Endometrial microvascular endothelial cells (primary cell): ENCODE measurements around the gene CELSR3. TPM values are rescaled to one million over a fixed set of nuclear protein-coding genes. Genes with fewer than 3 reads are reported as not detected.

Experiments used
- in situ Hi-C: cut with HindIII; loops from 2 replicates; pipeline ENCODE4 v1.10.0; 2017; ENCODE audit warnings: low sequenced_read_pairs, low pct_unique_long_range_greater_than_20kb; ENCODE audit errors: inconsistent ontology term
- total RNA-seq: library from RNA; depleted of rRNA; stranded (reverse); fragments of >200 nt; gene quantifications from one replicate; pipeline ENCODE4 v1.2.3, GENCODE V29; 2015; ENCODE audit errors: inconsistent ontology term

The CELSR3 gene
- total RNA-seq, 1 donor from 2014 or later = 1.0 TPM

DNA sequence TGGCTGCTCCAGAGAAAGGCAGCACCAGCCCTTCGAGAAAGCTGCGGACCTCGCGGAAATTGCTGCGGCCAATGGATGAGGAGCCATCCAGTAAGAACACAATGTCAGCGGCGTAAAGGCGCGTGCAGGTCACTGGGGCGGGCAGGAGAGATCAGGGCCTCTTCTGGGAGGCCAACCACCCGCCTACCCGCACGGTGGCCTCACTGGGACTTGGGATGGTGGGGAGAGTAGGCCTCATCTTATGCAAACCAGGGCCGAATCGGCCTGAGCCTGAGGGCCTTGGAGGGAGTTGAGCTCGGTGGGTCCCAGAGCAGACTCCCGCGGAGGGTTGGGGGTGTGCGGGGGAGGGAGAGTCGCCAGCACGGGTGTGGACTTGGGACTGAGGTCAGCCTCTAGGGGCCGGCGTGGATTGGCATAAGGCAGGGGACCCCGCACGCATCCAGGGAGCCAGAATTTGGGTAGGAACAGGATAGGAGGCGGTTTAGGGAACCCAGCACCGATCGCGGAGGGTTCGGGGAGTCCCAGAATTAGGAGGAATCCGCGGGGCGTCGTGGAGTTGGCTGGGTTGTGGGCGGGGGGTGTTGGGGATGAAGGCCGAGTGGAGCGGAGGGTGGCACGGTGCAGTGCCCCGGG is 68.2 kb downstream of the CELSR3 start:
- in situ Hi-C loops = no loop called here

DNA sequence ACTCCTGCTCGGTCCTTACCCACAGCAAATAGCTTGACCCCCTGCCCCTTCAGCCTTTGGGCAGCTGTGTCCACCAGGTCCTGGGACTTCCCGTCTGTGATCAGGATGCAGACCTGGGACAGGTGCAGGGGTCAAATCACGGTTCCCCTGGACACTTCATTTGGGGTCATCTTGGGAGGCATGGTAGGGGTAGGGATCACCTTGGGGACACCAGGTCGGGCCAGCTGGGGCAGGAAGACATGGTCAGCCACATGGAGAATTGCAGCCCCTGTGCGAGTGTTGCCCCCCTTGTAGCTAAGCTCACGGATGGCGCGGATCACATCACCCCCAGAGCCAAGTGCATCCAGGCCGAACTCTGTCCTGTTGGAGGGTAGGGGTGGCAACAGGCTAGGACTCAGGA is 69.3 kb downstream of the CELSR3 start:
- in situ Hi-C loops = no loop called here

DNA sequence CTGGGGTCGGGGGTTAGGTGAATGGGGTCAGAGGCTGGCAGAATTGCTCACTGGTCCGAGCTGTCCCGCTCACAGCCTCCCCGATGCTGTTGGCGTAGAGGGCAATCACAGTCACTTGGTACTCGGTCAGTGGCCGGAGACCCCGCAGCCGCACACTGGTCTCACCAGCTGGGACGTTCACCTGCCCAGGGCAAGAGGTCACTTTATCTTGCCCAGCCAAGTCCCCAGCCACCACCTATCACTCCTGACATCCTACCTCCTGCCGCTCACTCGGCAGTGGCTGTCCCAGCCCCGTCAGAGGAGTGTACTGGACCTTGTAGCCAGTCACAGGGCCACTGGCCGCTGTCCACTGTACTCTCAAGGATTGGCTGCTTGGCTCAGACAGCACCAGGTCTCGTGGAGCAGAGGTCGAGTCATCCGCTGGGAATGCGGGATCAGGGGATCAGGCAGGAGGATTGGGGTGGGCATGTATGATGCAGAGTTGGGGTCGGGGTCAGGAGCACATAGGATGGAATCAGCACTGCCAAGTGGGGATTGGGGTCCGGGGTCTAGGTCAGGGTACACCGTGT is 70.1 kb downstream of the CELSR3 start:
- in situ Hi-C loops = no loop called here

DNA sequence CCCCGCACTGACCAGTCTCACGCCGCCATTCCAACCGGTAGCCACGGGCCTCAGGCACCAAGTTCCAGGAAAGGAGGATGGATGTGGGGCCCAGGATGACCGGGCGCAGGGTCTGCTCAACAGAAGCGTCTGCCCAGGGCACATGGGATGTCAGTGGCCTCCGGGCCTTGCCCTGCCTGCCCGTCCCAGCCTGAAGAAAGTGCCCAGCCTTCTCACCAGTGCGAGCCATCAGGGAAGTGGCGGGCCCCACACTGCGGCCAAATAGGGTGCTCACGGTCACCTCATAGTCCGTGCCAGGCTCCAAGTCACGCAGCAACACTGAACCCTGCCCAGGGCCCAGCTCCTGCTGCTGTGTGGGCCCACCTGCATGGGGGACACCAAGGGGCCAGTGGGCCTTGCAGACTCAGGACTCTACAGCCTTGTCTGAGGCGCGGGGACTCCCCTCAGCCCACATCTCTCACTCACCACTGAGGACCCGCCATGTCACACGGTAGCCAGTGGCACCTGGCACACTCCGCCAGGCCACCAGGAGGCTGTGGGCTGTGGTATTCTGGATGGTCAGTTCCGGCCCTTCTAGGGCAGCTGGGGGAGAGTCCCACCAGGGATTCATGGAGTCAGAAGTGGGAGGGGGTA is 70.7 kb downstream of the CELSR3 start:
- in situ Hi-C loops = no loop called here

DNA sequence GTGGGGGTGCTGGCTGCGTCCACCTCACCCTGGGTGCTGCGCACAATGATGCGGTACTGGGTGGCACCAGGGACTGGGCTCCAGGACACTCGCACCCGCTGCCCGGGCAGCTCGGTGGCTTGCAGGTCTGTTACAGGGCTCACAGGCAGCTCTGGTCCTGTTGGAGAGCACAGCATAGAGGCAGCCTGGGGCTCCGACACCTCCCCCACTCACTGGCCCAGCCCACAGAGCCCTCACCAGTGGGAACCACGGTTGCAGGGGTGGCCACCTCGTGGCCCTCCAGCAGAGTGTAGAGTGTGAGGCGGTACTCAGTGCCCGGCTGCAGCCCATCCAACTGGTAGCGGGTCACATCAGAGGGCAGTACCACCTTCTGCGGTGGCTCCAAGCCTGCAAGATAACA is 71.2 kb downstream of the CELSR3 start:
- in situ Hi-C loops = no loop called here

GRCh38 chr3:48588230-48588629 is 74.5 kb downstream of the CELSR3 start:
- in situ Hi-C loops = no loop called here

DNA sequence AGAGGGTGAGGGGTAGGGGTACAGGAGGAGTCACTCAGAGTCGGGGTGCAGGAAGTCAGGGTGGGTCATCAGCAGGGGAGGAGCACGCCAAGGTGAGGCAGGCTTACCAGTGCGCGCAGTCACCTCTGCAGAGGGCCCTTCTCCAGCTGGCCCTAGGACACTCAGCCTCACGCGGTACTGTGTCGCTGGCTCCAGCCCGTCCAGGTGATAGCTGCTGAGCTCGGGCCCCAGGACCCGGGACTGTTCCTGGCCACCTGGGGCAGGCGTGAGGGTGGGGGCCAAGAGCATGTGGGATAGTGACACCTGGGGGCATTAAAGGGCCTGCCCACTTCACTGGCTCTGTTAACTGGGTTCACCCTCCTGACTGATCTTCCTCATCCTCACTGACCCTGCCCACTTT is 75.0 kb downstream of the CELSR3 start:
- in situ Hi-C loops = no loop called here

Other genes with a start within 250 kb of the CELSR3 start
- 12.2 TPM for gene PLXNB1, start 232.8 kb downstream of the CELSR3 start, total RNA-seq
- gene CCDC51, start 222.8 kb downstream of the CELSR3 start, total RNA-seq = 20.8 TPM
- gene TMA7, start 222.6 kb downstream of the CELSR3 start, total RNA-seq = 329 TPM
- 10.7 TPM for gene ATRIP, start 216.1 kb downstream of the CELSR3 start, total RNA-seq
- 359 TPM for gene SHISA5, start 158.7 kb downstream of the CELSR3 start, total RNA-seq
- 3.3 TPM for gene PFKFB4, start 106.1 kb downstream of the CELSR3 start, total RNA-seq
- gene UCN2, start 99.1 kb downstream of the CELSR3 start, total RNA-seq = not detected
- gene COL7A1, start 67.6 kb downstream of the CELSR3 start, total RNA-seq = not detected
- gene UQCRC1, start 53.2 kb downstream of the CELSR3 start, total RNA-seq = 355 TPM
- not detected for gene TMEM89, start 41.1 kb downstream of the CELSR3 start, total RNA-seq
- gene SLC26A6, start 27.4 kb downstream of the CELSR3 start, total RNA-seq = 22.5 TPM
- 16.7 TPM for gene NCKIPSD, start 23.0 kb upstream of the CELSR3 start, total RNA-seq
- 42.0 TPM for gene IP6K2, start 54.3 kb upstream of the CELSR3 start, total RNA-seq
- gene PRKAR2A, start 185.0 kb upstream of the CELSR3 start, total RNA-seq = 56.1 TPM
- gene SLC25A20, start 236.0 kb upstream of the CELSR3 start, total RNA-seq = 43.4 TPM